ENCODE data around the gene CT47C1. TPM values are rescaled to one million over a fixed set of nuclear protein-coding genes. Genes with fewer than 3 reads are reported as not detected.
"Not testable (repeated sequence)": the region's sequence is repeated elsewhere in the genome, so short reads cannot be mapped to it uniquely, and the experiment has no call there.

Gene CT47C1
- total RNA-seq, result not detected

DNA sequence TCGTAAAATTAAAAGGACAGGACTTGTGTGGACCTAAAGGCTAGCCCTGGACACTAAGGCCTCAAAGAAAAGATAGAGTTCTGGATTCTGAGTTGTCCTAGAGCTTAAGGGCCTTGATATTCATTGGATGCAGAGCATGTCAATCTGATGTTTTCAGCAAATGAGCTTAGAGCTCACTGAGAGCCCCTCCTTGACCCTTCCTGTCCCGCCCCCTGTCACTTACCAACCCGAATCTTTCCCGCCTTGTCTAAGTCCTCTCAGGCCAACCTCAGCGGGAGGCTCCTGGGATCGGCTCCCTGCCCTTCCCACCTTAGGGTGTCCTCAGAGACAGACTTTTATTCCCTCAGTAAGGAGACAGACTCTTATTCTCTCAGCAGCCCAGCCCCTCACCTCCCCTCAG, at the start of gene CT47C1:
TSS of gene CT47C1 (plus strand) at position 250 of the 400 bp plus-strand sequence. CDS start 233 bp downstream, outside the sequence.
- Mint-ChIP-seq H3K27me3 (no peaks in the 10 kb centered on the region), H3K27ac (no peak within 1 kb of the TSS), H3K36me3 (ENCODE audit: low read depth) (no peaks in the 10 kb centered on the region), H3K4me3 (no peak within 1 kb of the TSS), H3K4me1 (no peaks in the 10 kb centered on the region), H3K9me3 (no peaks in the 10 kb centered on the region)
- POLR2A ChIA-PET, result no interaction called here
- CTCF ChIA-PET, result no interaction called here
- no peak for DNase-seq

DNA sequence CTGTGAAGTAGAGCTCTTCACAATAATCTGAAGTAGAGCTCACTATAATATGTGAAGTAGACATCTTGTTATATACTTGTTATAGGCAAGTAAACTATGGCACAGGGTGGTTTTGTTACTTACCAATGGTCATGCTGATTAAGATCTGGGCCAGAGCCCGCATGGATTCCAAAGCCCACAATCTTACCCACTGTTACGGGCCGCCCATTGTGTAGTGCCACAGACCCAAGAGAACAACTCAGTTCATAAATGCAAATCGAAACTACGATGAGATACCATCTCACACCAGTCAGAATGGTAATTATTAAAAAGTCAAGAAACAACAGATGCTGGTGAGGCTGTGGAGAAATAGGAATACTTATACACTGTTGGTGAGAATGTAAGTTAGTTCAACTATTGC, 46.9 kb upstream of the CT47C1 start:
- CTCF ChIA-PET, result no interaction called here
- DNase-seq, result no peak
- H3K27me3 Mint-ChIP-seq, result no peaks in the 10 kb centered on the region
- no peaks in the 10 kb centered on the region for H3K36me3 Mint-ChIP-seq (ENCODE audit: low read depth)
- POLR2A ChIA-PET, result no interaction called here
- H3K4me3 Mint-ChIP-seq, result no peak overlapping the region
- H3K27ac Mint-ChIP-seq, result no peak overlapping the region
- no peaks in the 10 kb centered on the region for H3K9me3 Mint-ChIP-seq
- H3K4me1 Mint-ChIP-seq, result no peaks in the 10 kb centered on the region

DNA sequence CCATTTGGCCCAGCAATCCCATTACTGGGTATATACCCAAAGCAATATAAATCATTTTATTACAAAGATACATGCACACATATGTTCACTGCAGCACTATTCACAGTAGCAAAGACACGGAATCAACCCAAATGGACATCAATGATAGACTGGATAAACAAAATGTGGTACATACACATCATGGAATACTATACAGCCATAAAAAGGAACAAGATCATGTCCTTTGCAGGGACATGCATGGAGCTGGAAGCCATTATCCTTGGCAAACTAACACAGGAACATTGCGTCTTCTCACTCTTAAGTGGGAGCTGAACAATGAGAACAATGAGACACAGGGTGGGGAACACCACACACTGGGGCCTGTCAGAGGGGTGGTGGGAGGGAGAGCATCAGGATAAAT, 46.4 kb upstream of the CT47C1 start:
- H3K27ac Mint-ChIP-seq; H3K36me3 Mint-ChIP-seq (ENCODE audit: low read depth); H3K4me3 Mint-ChIP-seq; H3K9me3 Mint-ChIP-seq; CTCF ChIA-PET; DNase-seq; H3K27me3 Mint-ChIP-seq; POLR2A ChIA-PET; H3K4me1 Mint-ChIP-seq: not testable (repeated sequence)

DNA sequence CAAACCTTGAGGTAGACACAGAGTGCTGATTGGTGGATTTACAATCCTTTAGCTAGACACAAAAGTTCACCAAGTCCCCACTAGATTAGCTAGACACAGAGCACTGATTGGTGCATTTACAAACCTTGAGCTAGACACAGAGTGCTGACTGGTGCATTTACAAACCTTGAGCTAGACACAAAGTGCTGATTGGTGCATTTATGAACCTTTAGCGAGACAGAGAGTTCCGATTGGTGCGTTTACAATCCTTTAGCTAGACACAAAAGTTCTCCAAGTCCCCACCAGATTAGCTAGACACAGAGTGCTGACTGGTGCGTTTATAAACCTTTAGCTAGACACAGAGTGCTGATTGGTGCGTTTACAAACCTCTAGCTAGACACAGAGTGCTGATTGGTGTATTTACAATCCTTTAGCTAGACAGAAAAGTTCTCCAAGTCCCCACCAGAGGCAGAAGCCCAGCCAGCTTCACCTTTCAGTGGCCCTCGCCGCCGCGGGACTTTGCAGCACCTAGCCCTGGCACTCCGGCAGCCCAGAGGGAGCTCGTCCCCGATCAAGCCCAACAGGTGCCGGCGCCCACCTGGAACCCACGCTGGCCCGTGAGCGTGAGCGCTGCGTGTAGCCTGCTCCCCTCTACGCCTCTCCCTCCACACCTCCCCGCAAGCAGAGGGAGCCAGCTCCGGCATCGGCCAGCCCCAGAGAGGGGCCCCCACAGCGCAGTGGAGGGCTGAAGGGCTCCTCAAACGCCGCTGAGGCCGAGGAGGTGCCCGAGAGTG, 44.6 kb upstream of the CT47C1 start:
- H3K9me3 Mint-ChIP-seq; H3K36me3 Mint-ChIP-seq (ENCODE audit: low read depth); H3K27me3 Mint-ChIP-seq; CTCF ChIA-PET; POLR2A ChIA-PET; H3K4me1 Mint-ChIP-seq; H3K27ac Mint-ChIP-seq; DNase-seq; H3K4me3 Mint-ChIP-seq: not testable (repeated sequence)

DNA sequence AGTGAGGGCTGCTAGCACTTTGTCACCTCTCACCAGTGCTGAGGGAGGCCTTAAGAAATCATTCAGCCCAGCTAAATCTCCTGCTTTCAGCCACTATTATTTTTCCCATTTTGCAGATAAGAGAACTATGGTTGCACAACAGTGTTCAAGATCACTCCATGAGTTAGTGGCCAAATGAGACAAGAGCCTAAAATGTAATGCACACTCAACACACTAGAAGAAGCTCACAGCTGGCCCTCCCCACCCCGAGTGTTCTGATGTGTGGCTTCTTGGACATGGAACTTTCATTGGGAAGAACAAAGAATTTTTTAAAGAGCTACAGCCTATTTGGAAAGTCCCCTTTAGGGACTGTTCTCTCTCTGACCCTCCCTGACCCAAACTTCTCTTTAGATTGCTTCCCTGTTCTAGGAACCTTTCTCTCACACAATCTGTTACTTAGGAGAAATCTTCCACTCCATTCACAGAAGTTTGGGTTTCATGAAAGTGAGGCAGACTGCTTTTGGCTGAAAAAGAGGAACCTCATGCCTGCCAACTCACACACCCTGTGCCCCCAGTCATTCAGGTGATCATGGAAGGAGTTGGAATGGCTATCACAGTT, 44.0 kb upstream of the CT47C1 start:
- no peaks in the 10 kb centered on the region for H3K36me3 Mint-ChIP-seq (ENCODE audit: low read depth)
- CTCF ChIA-PET, result no interaction called here
- POLR2A ChIA-PET, result no interaction called here
- no peak for DNase-seq
- no peaks in the 10 kb centered on the region for H3K9me3 Mint-ChIP-seq
- no peaks in the 10 kb centered on the region for H3K4me1 Mint-ChIP-seq
- no peak overlapping the region for H3K4me3 Mint-ChIP-seq
- H3K27ac Mint-ChIP-seq, result no peak overlapping the region
- peaks cover 3% of the 10 kb centered on the region for H3K27me3 Mint-ChIP-seq

DNA sequence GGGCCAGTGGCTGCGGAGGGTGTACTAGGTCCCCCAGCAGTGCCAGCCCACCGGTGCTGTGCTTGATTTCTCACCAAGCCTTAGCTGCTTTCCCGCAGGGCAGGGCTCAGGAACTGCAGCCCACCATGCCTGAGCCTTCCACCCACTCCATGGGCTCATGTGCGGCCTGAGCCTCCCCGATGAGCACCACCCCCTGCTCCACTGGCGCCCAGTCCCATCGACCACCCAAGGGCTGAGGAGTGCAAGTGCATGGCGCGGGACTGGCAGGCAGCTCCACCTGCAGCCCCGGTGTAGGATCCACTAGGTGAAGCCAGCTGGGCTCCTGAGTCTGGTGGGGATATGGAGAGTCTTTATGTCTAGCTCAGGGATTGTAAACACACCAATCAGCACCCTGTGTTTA, 43.1 kb upstream of the CT47C1 start:
- H3K4me1 Mint-ChIP-seq; CTCF ChIA-PET; POLR2A ChIA-PET; DNase-seq; H3K36me3 Mint-ChIP-seq (ENCODE audit: low read depth); H3K27me3 Mint-ChIP-seq; H3K9me3 Mint-ChIP-seq; H3K27ac Mint-ChIP-seq; H3K4me3 Mint-ChIP-seq: not testable (repeated sequence)

DNA sequence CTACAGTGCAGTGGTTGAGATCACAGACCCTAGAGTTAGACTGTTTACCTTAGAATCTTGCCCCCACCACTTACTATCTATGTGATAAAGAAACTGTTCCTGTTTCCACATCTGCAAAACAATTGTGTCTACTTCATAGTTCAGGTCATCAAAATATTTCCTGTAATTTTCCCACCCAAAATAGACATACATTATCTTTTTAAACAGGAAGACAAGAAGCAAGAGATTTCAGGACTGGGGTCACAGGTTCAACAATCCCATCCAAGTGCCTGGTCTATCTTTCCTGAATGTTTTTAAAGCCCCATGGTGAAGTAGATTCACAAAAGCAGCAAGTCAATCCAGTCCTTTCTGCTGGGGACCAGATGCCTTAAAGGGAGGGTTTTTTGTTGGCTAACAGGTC, 41.8 kb upstream of the CT47C1 start:
- ChIA-PET CTCF (no interaction called here), POLR2A (no interaction called here)
- DNase-seq, result no peak
- Mint-ChIP-seq H3K9me3 (no peaks in the 10 kb centered on the region), H3K27ac (no peak overlapping the region), H3K36me3 (ENCODE audit: low read depth) (no peaks in the 10 kb centered on the region), H3K4me1 (no peaks in the 10 kb centered on the region), H3K27me3 (peaks cover 3% of the 10 kb centered on the region), H3K4me3 (no peak overlapping the region)

DNA sequence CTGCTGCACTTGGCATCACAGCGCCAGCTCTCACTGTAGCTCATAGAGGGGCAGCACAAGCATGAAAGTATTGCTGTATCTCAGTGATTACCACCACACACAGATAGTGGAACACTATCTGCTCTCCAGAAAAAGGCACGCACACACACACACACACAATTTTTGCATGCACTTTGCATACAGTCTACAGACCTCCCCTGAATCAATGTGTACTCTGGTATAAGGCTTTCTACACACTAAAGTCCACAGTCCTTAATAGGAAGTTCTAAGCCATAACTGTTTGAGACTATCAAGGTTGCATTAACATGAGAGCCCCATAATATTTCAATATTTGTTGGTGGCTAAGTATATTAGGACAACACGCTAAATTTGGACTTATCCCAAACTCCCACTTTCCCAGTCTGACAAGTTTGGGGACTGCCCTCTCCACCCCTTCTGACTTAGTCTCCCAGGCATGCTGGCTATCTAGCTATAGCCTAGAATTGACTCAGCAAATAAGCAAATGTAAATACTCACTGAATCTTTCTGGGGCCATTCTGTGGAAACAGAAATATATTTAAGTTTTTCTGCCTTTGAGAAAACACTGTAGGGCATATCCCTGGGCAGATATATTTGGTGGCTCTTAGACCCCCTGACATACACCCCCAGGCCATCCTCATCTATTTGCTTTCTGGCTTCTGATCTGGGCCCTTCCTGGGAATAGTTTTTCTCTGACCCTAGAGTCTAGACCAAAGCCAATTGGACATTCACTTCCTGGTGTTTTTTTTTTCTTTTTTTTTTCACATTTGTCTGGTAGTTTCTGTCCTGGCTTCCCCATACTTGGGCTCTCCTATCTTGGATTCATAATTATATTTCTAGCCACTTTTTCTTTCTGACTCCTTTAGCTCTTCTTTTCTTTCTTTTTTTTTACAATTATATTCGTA, 36.4 kb upstream of the CT47C1 start:
- Mint-ChIP-seq H3K27me3 (peaks cover 3% of the 10 kb centered on the region), H3K9me3 (no peaks in the 10 kb centered on the region), H3K4me1 (no peaks in the 10 kb centered on the region), H3K27ac (no peak overlapping the region), H3K4me3 (no peak overlapping the region), H3K36me3 (ENCODE audit: low read depth) (no peaks in the 10 kb centered on the region)
- CTCF ChIA-PET, result no interaction called here
- POLR2A ChIA-PET, result no interaction called here
- no peak for DNase-seq

DNA sequence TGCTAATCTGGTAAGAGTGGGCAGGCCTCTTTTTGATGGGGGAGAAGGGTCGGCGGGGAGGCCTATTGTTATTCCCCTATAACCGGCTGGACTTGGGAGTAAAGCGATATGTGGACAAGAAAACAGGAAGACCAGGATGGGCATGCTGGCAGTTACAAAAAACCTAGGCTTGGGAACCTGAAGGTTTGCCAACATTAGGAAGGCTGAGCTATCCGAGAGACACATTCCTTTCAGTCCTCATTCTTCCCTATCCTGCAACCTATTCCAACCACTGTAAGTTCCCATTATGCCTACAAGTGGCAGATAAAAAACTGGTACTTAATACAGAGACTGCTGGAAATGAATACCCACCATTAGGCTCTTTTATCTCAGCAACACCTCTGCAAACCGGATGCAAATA, 32.4 kb upstream of the CT47C1 start:
- CTCF ChIA-PET, result no interaction called here
- Mint-ChIP-seq H3K36me3 (ENCODE audit: low read depth) (no peaks in the 10 kb centered on the region), H3K4me1 (no peaks in the 10 kb centered on the region), H3K4me3 (no peak overlapping the region), H3K27ac (no peak overlapping the region), H3K27me3 (no peaks in the 10 kb centered on the region), H3K9me3 (no peaks in the 10 kb centered on the region)
- no peak for DNase-seq
- POLR2A ChIA-PET, result no interaction called here

DNA sequence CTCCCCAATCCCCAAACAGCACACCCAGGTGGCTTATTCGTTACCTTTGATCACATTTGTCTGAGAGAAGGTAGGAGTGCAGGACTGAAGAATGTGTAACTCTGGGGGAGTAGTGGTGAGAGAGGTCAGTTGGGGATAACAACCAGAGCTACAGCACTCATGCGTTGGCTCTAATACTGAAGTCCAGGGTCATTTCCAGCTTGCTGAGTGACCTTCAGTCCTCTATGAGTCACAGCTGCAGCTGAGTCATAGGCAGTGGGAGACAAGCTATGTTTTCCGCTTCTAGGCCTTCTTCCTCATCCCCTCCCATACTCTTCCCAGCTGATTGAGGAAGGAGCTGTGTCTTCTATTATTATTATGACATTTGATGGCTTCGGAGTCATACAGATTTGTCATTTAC, 31.6 kb upstream of the CT47C1 start:
- Mint-ChIP-seq H3K36me3 (ENCODE audit: low read depth) (no peaks in the 10 kb centered on the region), H3K27me3 (no peaks in the 10 kb centered on the region), H3K4me3 (no peak overlapping the region), H3K9me3 (no peaks in the 10 kb centered on the region), H3K4me1 (no peaks in the 10 kb centered on the region), H3K27ac (no peak overlapping the region)
- DNase-seq, result no peak
- ChIA-PET POLR2A (no interaction called here), CTCF (no interaction called here)

DNA sequence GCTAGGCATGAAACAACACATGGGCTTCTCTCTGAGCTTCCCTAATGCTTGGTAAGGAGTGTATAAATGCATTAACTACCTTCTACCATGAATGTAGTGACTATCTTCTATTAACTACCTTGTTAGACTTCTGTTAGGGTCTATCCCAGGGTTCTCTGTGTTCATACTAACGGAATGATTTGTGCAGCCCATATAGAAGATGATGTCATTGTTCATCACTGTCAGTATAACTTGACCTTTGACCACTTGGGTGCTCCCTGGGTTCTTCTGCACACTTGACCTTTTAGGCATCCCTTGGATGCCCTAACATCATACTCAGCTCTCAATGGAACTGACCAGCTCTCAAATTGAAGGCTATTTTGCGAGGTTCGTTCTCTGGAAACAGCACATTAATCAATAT, 30.8 kb upstream of the CT47C1 start:
- Mint-ChIP-seq H3K9me3 (no peaks in the 10 kb centered on the region), H3K27me3 (no peaks in the 10 kb centered on the region), H3K4me1 (no peaks in the 10 kb centered on the region), H3K36me3 (ENCODE audit: low read depth) (no peaks in the 10 kb centered on the region), H3K27ac (no peak overlapping the region), H3K4me3 (no peak overlapping the region)
- no peak for DNase-seq
- ChIA-PET CTCF (no interaction called here), POLR2A (no interaction called here)

DNA sequence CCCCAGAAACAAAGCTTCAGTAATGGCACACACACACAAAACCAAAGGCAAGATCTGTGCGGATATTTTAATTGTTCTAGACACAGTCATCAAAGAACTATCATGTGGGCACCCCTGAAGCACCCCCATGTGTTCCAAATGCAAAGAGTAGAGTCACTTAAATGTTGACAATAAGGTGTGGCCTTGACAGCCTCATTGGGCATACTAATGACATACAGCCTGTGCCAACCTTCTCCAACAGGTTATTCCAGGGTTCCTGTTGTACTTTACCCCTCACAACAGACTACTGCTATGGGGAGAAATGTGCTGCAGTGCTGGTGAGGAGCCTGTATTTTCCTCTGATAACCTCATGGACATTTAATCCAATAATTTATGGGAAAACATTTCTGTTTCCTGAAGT, 29.8 kb upstream of the CT47C1 start:
- ChIA-PET POLR2A (no interaction called here), CTCF (no interaction called here)
- Mint-ChIP-seq H3K4me1 (no peaks in the 10 kb centered on the region), H3K27me3 (no peaks in the 10 kb centered on the region), H3K4me3 (no peak overlapping the region), H3K27ac (no peak overlapping the region), H3K36me3 (ENCODE audit: low read depth) (no peaks in the 10 kb centered on the region), H3K9me3 (no peaks in the 10 kb centered on the region)
- no peak for DNase-seq

DNA sequence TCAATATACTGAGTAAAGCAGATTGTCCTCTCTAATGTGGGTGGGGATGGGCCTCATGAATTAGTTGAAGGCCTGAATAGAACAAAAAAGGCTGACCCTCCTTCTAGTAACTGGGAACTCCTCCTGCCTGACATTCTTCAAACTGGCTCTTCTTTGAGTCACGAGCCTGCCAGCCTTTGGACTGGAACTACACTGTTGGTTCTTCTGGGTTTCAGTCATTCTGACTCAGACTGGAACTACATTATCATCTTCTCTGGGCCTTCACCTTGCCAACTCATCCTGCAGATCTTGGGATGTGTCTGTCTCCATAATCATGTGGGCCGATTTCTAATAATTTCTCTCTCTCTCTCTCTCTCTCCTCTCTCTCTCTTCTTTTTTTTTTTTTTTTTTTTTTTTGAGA, 26.9 kb upstream of the CT47C1 start:
- H3K36me3 Mint-ChIP-seq (ENCODE audit: low read depth), result no peaks in the 10 kb centered on the region
- H3K27ac Mint-ChIP-seq, result no peak overlapping the region
- no peak overlapping the region for H3K4me3 Mint-ChIP-seq
- POLR2A ChIA-PET, result no interaction called here
- peaks cover 2% of the 10 kb centered on the region for H3K27me3 Mint-ChIP-seq
- CTCF ChIA-PET, result interaction anchor here (0.7 kb wide), 1 partner anchor 204 kb away, joined by 5 read pairs; no protein-coding TSS in a partner anchor
- H3K4me1 Mint-ChIP-seq, result no peaks in the 10 kb centered on the region
- no peaks in the 10 kb centered on the region for H3K9me3 Mint-ChIP-seq
- no peak for DNase-seq

DNA sequence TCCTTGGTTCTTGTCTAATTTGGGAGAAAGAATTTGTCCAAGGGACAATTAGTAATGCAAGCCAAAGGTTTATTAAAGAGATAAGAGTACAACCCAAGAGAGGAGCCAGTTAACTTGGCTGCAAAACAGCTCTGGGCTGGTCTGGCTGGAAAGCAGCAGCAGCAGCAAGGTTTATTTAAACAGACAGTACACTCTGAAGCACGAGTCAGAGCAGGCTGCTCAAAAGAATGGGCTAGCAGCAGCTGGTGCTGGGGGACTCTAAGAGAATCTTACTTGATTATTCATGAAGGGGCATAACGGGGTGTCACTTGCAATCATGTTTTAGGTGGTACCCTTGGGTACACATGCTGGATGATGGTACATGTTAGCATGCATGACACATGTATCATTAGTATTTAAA, 17.1 kb upstream of the CT47C1 start:
- no peak for DNase-seq
- Mint-ChIP-seq H3K27ac (no peak overlapping the region), H3K4me1 (no peaks in the 10 kb centered on the region), H3K36me3 (ENCODE audit: low read depth) (no peaks in the 10 kb centered on the region), H3K4me3 (no peak overlapping the region), H3K9me3 (no peaks in the 10 kb centered on the region), H3K27me3 (peaks cover 1% of the 10 kb centered on the region)
- CTCF ChIA-PET, result no interaction called here
- POLR2A ChIA-PET, result no interaction called here

All from activated CD4-positive, alpha-beta memory T cell treated with anti-CD3 and anti-CD28 coated beads, Interleukin-2, amount 10 ng/mL, durations not matched to agents 7 days and 5 days (primary cell).